ENCODE data around the gene BMP3. TPM values are rescaled to one million over a fixed set of nuclear protein-coding genes. Genes with fewer than 3 reads are reported as not detected.

The BMP3 gene
- total RNA-seq, 1 experiment from 2014 or later = 0.17 TPM

DNA sequence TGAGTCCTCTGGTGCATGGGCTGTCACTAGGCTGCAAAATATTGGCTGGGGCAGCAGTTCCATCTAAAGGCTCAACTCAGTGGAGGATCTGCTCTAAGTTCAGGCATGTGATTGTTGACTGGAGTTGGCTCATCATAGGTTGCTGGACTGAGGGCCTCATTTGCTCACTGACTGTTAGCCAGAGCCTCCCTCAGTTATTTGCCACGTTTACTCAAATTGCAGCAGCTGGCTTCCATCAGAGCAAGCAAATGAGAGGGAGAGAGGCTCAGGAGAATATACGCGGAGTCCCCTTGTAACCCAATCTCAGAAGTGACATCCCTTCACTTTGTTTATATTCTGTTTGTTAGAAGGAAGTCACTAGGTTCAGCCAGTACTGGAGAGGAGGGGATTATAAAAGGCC lies 54.1 kb downstream of the BMP3 start:
- no TSS peak for BruUV-seq (replicated peaks)
- no peaks in the 10 kb centered on the region for H3K27me3 Mint-ChIP-seq (ENCODE audit: unreplicated experiment)
- H3K36me3 Mint-ChIP-seq (ENCODE audit: insufficient read depth, unreplicated experiment) = no peaks in the 10 kb centered on the region
- no peaks in the 10 kb centered on the region for H3K9me3 Mint-ChIP-seq (ENCODE audit: low read depth, unreplicated experiment)
- intact Hi-C loops (cut with micrococcal nuclease; ENCODE audit: unreplicated experiment) = no loop called here
- TF ChIP-seq, protein P1, sequence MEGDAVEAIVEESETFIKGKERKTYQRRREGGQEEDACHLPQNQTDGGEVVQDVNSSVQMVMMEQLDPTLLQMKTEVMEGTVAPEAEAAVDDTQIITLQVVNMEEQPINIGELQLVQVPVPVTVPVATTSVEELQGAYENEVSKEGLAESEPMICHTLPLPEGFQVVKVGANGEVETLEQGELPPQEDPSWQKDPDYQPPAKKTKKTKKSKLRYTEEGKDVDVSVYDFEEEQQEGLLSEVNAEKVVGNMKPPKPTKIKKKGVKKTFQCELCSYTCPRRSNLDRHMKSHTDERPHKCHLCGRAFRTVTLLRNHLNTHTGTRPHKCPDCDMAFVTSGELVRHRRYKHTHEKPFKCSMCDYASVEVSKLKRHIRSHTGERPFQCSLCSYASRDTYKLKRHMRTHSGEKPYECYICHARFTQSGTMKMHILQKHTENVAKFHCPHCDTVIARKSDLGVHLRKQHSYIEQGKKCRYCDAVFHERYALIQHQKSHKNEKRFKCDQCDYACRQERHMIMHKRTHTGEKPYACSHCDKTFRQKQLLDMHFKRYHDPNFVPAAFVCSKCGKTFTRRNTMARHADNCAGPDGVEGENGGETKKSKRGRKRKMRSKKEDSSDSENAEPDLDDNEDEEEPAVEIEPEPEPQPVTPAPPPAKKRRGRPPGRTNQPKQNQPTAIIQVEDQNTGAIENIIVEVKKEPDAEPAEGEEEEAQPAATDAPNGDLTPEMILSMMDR (IDR thresholded peaks at IDR 0.05; ENCODE audit: unreplicated experiment) = no peak
- no peak for DNase-seq
- H3K4me1 Mint-ChIP-seq (ENCODE audit: low read depth, unreplicated experiment) = no peaks in the 10 kb centered on the region
- no peak overlapping the region for H3K4me3 Mint-ChIP-seq (ENCODE audit: low read depth, unreplicated experiment)
- CTCF ChIA-PET = interaction anchor here (1.7 kb wide), 1 partner anchor 267 kb away, joined by 9 read pairs; no protein-coding TSS in a partner anchor
- H3K27ac Mint-ChIP-seq (ENCODE audit: unreplicated experiment) = no peak overlapping the region

GRCh38 chr4:81085291-81085690 lies 54.8 kb downstream of the BMP3 start:
- no peak overlapping the region for H3K4me3 Mint-ChIP-seq (ENCODE audit: low read depth, unreplicated experiment)
- no peaks in the 10 kb centered on the region for H3K4me1 Mint-ChIP-seq (ENCODE audit: low read depth, unreplicated experiment)
- H3K27me3 Mint-ChIP-seq (ENCODE audit: unreplicated experiment) = no peaks in the 10 kb centered on the region
- H3K9me3 Mint-ChIP-seq (ENCODE audit: low read depth, unreplicated experiment) = no peaks in the 10 kb centered on the region
- no TSS peak for BruUV-seq (replicated peaks)
- TF ChIP-seq, protein P1 (IDR thresholded peaks at IDR 0.05; ENCODE audit: unreplicated experiment) = no peak
- H3K27ac Mint-ChIP-seq (ENCODE audit: unreplicated experiment) = no peak overlapping the region
- H3K36me3 Mint-ChIP-seq (ENCODE audit: insufficient read depth, unreplicated experiment) = no peaks in the 10 kb centered on the region
- CTCF ChIA-PET = interaction anchor here (1.7 kb wide), 1 partner anchor 266 kb away, joined by 9 read pairs; no protein-coding TSS in a partner anchor
- DNase-seq = no peak
- intact Hi-C loops (cut with micrococcal nuclease; ENCODE audit: unreplicated experiment) = no loop called here

DNA sequence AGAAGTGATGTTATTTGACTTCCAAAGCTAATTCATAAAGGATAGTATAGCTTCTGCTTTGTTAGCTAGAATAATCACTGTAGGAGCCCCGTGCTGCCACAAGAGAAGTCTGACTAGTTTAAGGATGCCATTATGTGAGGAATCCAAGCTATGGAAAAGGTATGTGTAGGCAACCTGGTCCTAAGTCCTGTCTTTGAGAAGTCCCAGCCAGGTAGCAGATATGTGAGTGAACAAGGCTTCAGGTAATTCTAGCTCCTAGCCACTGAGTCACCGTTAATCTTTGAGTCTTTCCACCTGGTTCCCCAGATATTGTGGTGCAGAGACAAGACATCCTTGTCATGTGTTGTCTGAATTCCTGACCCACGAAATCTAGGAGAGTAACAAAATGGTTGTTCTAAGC lies 55.5 kb downstream of the BMP3 start:
- TF ChIP-seq, protein P1 (IDR thresholded peaks at IDR 0.05; ENCODE audit: unreplicated experiment) = no peak
- no TSS peak for BruUV-seq (replicated peaks)

DNA sequence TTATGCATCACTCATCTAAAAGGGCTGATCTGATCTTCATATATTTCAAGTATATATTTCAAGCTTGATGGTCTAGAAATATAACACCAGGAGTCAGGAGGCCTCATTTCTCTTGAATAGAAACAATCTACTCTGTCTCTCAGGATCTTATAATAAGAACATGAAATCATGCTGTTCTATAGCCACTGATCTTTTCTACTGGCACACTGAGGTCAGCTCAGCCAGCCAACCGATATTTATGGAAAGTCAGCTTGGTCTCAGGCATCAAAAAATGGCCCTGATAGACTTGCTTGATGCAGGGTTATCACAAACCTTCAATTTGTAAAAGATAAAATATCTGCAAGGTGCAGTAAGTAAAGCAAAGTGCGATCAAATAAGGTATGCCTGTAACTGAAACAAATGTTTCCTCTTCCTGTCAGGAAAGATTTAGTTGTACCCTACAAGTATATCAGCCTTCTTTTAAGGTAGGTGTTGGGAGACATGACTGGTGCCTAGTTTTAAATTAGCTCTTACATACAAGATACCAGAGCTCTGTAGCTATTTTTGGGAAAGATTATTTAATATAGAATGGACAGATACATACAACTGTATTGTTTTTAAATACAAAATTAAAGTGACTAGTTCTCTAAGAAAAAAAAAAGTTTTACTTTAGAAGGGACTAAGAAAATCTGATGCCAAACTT lies 63.4 kb downstream of the BMP3 start:
- CTCF ChIA-PET = interaction anchor here (0.7 kb wide), 1 partner anchor 259 kb away, joined by 3 read pairs; no protein-coding TSS in a partner anchor
- TF ChIP-seq, protein P1 (IDR thresholded peaks at IDR 0.05; ENCODE audit: unreplicated experiment) = no peak
- no TSS peak for BruUV-seq (replicated peaks)
- Mint-ChIP-seq H3K36me3 (ENCODE audit: insufficient read depth, unreplicated experiment) (no peaks in the 10 kb centered on the region), H3K4me1 (ENCODE audit: low read depth, unreplicated experiment) (no peaks in the 10 kb centered on the region), H3K27me3 (ENCODE audit: unreplicated experiment) (no peaks in the 10 kb centered on the region), H3K4me3 (ENCODE audit: low read depth, unreplicated experiment) (no peak overlapping the region), H3K27ac (ENCODE audit: unreplicated experiment) (no peak overlapping the region), H3K9me3 (ENCODE audit: low read depth, unreplicated experiment) (no peaks in the 10 kb centered on the region)
- intact Hi-C loops (cut with micrococcal nuclease; ENCODE audit: unreplicated experiment) = no loop called here
- no peak for DNase-seq

More for the DNA sequence above, 55.5 kb downstream of the BMP3 start:
- H3K4me1 Mint-ChIP-seq (ENCODE audit: low read depth, unreplicated experiment) = no peaks in the 10 kb centered on the region
- CTCF ChIA-PET = no interaction called here
- intact Hi-C loops (cut with micrococcal nuclease; ENCODE audit: unreplicated experiment) = no loop called here
- no peaks in the 10 kb centered on the region for H3K9me3 Mint-ChIP-seq (ENCODE audit: low read depth, unreplicated experiment)
- no peak for DNase-seq
- no peak overlapping the region for H3K4me3 Mint-ChIP-seq (ENCODE audit: low read depth, unreplicated experiment)
- no peak overlapping the region for H3K27ac Mint-ChIP-seq (ENCODE audit: unreplicated experiment)
- no peaks in the 10 kb centered on the region for H3K27me3 Mint-ChIP-seq (ENCODE audit: unreplicated experiment)
- H3K36me3 Mint-ChIP-seq (ENCODE audit: insufficient read depth, unreplicated experiment) = no peaks in the 10 kb centered on the region
